HCT116 (cell line): Measurements from ENCODE around the gene SLC47A1. TPM values are rescaled to one million over a fixed set of nuclear protein-coding genes. Genes with fewer than 3 reads are reported as not detected.

Experiments used
- ATAC-seq: fragments of 200-7000 bp; cut with Tn5 transposase; 2 replicates; pipeline ENCODE4 v1.9.1; 2020; ENCODE audit warnings: mild to moderate bottlenecking, moderate library complexity
- BruUV-seq: library from RNA; stranded (reverse); fragments of 400-500 nt; replicated peaks from 2 replicates; lab custom pipeline; 2021; lab: Mats Ljungman, UMichigan
- CTCF ChIA-PET: fragments of 300-600 bp; sonication (Branson Sonifier 250); formaldehyde crosslinking; loops from one replicate; lab custom pipeline; 2021; ENCODE audit warnings: antibody characterized with exemption; lab: Charles Lee
- POLR2A ChIA-PET: fragments of 300-600, 350-600 bp; sonication (Branson Sonifier 250); formaldehyde crosslinking; loops from one replicate; lab custom pipeline; 2021; ENCODE audit warnings: antibody characterized with exemption; lab: Charles Lee
- RAD21 ChIA-PET, 2 experiments: fragments of 300-600 bp; sonication (Branson Sonifier 250); formaldehyde crosslinking; loops; one replicate each; lab custom pipeline; 2023; ENCODE audit warnings: low total read pairs in 2 of 2; ENCODE audit not compliant: uncharacterized antibody in 2 of 2, unreplicated experiment in 2 of 2, low non-redundant PET in 1 of 2; lab: Charles Lee
- DNase-seq: peaks from one replicate; pipeline ENCODE4 v3.0.0-alpha.2; 2010; ENCODE audit warnings: low read depth, low spot score
- H2AFZ ChIP-seq: fragments of 200-600 bp; shearing (Covaris generic), sonication (generic); 2 replicates; pipeline ENCODE4 v1.6.1; 2017; ENCODE audit warnings: low read depth, mixed run types, mixed read lengths, antibody characterized with exemption, low read length; ENCODE audit not compliant: poor library complexity, severe bottlenecking
- H3K27ac ChIP-seq: 2 replicates; pipeline ENCODE4 v1.5.1; 2012; ENCODE audit warnings: low read depth, low read length
- H3K27me3 ChIP-seq: fragments of 200-600 bp; sonication (generic); 2 replicates; pipeline ENCODE4 v1.6.1; 2016; ENCODE audit warnings: mixed run types, low read length, mixed read lengths; ENCODE audit not compliant: insufficient read depth
- H3K36me3 ChIP-seq, 2 experiments: fragments of 200-500 bp in 1 of 2; fragments of 200-600 bp in 1 of 2; sonication (Bioruptor generic) in 1 of 2; sonication (generic) in 1 of 2; 2 replicates each; pipeline versions ENCODE4 v1.5.1 to v1.6.1; 2014 to 2016; ENCODE audit warnings: low read length in 2 of 2, inconsistent platforms in 1 of 2, mixed read lengths in 1 of 2, mixed run types in 1 of 2; ENCODE audit not compliant: insufficient read depth in 2 of 2, control insufficient read depth in 1 of 2
- H3K4me1 ChIP-seq, 2 experiments: fragments of 200-600 bp in 1 of 2; sonication (generic) in 1 of 2; 2 replicates each; pipeline versions ENCODE4 v1.5.1 to v1.6.1; 2012 to 2017; ENCODE audit warnings: low read length in 2 of 2, inconsistent platforms in 1 of 2, mild to moderate bottlenecking in 1 of 2, mixed read lengths in 1 of 2, mixed run types in 1 of 2, moderate library complexity in 1 of 2; ENCODE audit not compliant: insufficient read depth in 2 of 2, control insufficient read depth in 1 of 2
- H3K4me2 ChIP-seq: fragments of 200-600 bp; sonication (generic); 2 replicates; pipeline ENCODE4 v1.6.1; 2017; ENCODE audit warnings: mixed run types, low read length, mixed read lengths
- H3K4me3 ChIP-seq, 2 experiments: fragments of 200-600 bp in 1 of 2; sonication (generic) in 1 of 2; replicated peaks in 1 of 2; 2 replicates each; pipeline ENCODE4 v1.5.1; 2011 to 2016; ENCODE audit warnings: low read length in 2 of 2, control low read depth in 1 of 2, low read depth in 1 of 2, mild to moderate bottlenecking in 1 of 2, mixed read lengths in 1 of 2, mixed run types in 1 of 2
- H3K79me2 ChIP-seq: fragments of 200-600 bp; sonication (generic); 2 replicates; pipeline ENCODE4 v1.6.1; 2017; ENCODE audit warnings: mild to moderate bottlenecking, mixed run types, low read length, moderate library complexity, mixed read lengths; ENCODE audit not compliant: insufficient read depth
- H3K9ac ChIP-seq: fragments of 200-600 bp; sonication (generic); 2 replicates; pipeline ENCODE4 v1.6.1; 2016; ENCODE audit warnings: low read length, mixed read lengths
- H3K9me2 ChIP-seq: fragments of 200-600 bp; sonication (generic), shearing (Covaris generic); 2 replicates; pipeline ENCODE4 v1.6.1; 2017; ENCODE audit warnings: mixed run types, mild to moderate bottlenecking, moderate library complexity; ENCODE audit not compliant: insufficient read depth
- H3K9me3 ChIP-seq, 2 experiments: fragments of 200-500 bp in 1 of 2; fragments of 200-600 bp in 1 of 2; sonication (Bioruptor generic) in 1 of 2; sonication (generic) in 1 of 2; 2 replicates each; pipeline ENCODE4 v1.6.1; 2014 to 2017; ENCODE audit warnings: low read length in 2 of 2, mixed read lengths in 2 of 2, inconsistent platforms in 1 of 2, low read depth in 1 of 2, mild to moderate bottlenecking in 1 of 2, mixed run types in 1 of 2, moderate library complexity in 1 of 2; ENCODE audit not compliant: control insufficient read depth in 1 of 2, insufficient read depth in 1 of 2
- H4K20me1 ChIP-seq: fragments of 200-600 bp; sonication (generic), shearing (Covaris generic); 2 replicates; pipeline ENCODE4 v1.6.1; 2017; ENCODE audit warnings: mixed run types, mild to moderate bottlenecking, moderate library complexity; ENCODE audit not compliant: insufficient read depth
- ELF1 ChIP-seq: IDR thresholded peaks from 2 replicates; pipeline ENCODE4 v1.6.1; 2012; ENCODE audit warnings: low read depth, borderline replicate concordance
- EZH2 ChIP-seq: fragments of 200-600 bp; sonication (generic); IDR thresholded peaks from 2 replicates; pipeline ENCODE4 v1.6.1; 2017; ENCODE audit warnings: antibody characterized with exemption, mixed run types
- EZH2phosphoT487 ChIP-seq: fragments of 200-600 bp; IDR thresholded peaks from 2 replicates; pipeline ENCODE4 v1.6.1; 2018; ENCODE audit warnings: antibody characterized with exemption, borderline replicate concordance
- FOSL1 ChIP-seq: IDR thresholded peaks from 2 replicates; pipeline ENCODE4 v1.6.1; 2012; ENCODE audit warnings: low read depth
- JUND ChIP-seq: IDR thresholded peaks from 2 replicates; pipeline ENCODE4 v1.6.1; 2012
- POLR2A ChIP-seq: IDR thresholded peaks from 2 replicates; pipeline ENCODE4 v1.7.0; 2011; ENCODE audit warnings: borderline replicate concordance; ENCODE audit not compliant: insufficient read depth, insufficient read length; ENCODE audit errors: extremely low read depth
- POLR2AphosphoS5 ChIP-seq: IDR thresholded peaks from 2 replicates; pipeline ENCODE4 v1.6.1; 2011; ENCODE audit warnings: mild to moderate bottlenecking, low read depth, low read length, moderate library complexity
- RAD21 ChIP-seq: IDR thresholded peaks from 2 replicates; pipeline ENCODE4 v1.6.1; 2012; ENCODE audit warnings: low read depth, mild to moderate bottlenecking
- SP1 ChIP-seq: IDR thresholded peaks from 2 replicates; pipeline ENCODE4 v1.6.1; 2012; ENCODE audit warnings: low read depth
- SRF ChIP-seq: IDR thresholded peaks from 2 replicates; pipeline ENCODE4 v1.6.1; 2012; ENCODE audit warnings: low read depth
- intact Hi-C: fragments of 100-400 bp; cut with micrococcal nuclease; formaldehyde crosslinking; loops from 2 replicates; pipeline ENCODE4 v1.10.0; 2022
- total RNA-seq: library from RNA; stranded (reverse); gene quantifications from one replicate; pipeline ENCODE4 v1.2.1, GENCODE V29; 2021; ENCODE audit not compliant: unreplicated experiment
- TF ChIP-seq, protein P1 (sequence below): IDR thresholded peaks from 2 replicates; pipeline ENCODE4 v1.6.1; 2012; ENCODE audit warnings: low read depth
- TF ChIP-seq, protein P2 (sequence below): IDR thresholded peaks from 2 replicates; pipeline ENCODE4 v1.6.1; 2011; ENCODE audit warnings: mild to moderate bottlenecking, low read length, moderate library complexity; ENCODE audit not compliant: insufficient replicate concordance; ENCODE audit errors: extremely low read depth
- TF ChIP-seq, protein P3 (sequence below): IDR thresholded peaks from 2 replicates; pipeline ENCODE4 v1.6.1; 2012
- TF ChIP-seq, protein P4 (sequence below): IDR thresholded peaks from 2 replicates; pipeline ENCODE4 v1.6.1; 2012

Gene SLC47A1
- total RNA-seq, 1 experiment from 2014 or later: 0.17 TPM

DNA sequence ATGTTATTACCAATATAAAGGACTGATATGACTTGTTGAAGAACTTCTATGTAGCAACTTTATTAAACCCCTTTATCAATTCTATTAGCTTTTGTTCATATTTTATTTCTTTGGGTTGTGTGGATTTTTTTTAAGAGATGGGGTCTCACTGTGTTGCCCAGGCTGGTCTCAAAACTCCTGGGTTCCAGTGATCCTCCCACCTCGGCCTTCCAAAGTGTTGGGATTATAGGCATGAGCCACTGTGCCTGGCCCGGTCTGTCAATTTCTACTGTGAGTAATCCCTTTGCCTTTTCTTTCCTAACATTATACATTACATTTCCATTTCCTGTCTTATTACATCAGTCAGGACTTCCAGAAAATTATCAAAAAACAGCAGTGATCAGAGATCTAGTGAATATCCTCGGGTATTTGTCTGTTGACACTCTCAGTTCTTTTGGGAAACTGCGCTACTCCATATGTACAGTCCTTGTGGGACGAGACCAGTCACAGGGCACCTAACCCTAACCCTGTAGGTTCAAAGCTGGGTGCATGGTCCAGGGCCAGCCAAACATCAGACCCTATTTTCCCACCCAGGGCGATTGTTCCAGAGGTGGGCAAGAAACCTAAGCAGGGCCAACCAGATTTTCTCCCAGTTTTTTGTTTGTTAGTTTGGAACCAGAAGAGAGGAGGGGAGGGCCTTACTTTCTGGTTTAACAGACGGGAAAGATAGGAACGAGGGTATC lies 1.7 kb upstream of the SLC47A1 start (continued):
- TF ChIP-seq, protein P1, sequence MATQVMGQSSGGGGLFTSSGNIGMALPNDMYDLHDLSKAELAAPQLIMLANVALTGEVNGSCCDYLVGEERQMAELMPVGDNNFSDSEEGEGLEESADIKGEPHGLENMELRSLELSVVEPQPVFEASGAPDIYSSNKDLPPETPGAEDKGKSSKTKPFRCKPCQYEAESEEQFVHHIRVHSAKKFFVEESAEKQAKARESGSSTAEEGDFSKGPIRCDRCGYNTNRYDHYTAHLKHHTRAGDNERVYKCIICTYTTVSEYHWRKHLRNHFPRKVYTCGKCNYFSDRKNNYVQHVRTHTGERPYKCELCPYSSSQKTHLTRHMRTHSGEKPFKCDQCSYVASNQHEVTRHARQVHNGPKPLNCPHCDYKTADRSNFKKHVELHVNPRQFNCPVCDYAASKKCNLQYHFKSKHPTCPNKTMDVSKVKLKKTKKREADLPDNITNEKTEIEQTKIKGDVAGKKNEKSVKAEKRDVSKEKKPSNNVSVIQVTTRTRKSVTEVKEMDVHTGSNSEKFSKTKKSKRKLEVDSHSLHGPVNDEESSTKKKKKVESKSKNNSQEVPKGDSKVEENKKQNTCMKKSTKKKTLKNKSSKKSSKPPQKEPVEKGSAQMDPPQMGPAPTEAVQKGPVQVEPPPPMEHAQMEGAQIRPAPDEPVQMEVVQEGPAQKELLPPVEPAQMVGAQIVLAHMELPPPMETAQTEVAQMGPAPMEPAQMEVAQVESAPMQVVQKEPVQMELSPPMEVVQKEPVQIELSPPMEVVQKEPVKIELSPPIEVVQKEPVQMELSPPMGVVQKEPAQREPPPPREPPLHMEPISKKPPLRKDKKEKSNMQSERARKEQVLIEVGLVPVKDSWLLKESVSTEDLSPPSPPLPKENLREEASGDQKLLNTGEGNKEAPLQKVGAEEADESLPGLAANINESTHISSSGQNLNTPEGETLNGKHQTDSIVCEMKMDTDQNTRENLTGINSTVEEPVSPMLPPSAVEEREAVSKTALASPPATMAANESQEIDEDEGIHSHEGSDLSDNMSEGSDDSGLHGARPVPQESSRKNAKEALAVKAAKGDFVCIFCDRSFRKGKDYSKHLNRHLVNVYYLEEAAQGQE: no peak

DNA sequence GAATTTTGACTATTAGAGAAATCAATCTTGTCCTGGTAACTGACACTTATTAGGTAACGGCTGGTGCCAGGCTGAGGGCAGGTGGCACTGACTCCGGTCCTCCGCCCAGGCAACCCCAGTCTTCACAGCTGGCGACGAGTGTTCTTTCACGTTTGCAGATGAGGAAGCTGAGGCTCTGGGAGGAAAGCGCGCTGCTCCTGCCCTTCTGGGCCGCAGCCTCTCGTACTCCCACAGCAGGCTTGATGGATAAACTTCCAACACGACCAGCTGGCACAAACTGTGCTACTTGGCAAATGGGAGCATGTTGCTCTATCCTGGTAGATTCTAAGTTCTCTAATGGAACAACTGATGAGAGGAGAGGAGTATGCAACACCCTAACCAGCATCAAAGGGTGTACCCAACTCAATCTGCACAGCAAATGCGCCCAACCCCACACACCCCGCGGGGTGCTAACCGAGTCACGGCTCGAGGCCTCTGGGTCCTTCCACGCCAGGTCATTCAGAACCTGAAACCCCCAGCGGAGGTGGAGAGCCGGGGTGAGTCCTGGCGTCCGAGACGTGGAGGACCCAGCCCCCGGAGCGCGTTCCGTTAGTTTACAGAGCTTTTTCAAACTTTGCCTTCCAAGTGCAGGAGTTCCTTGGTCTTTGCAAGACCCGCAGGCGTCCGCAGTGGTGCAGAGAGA lies 477 bp upstream of the SLC47A1 start:
- Histone ChIP-seq H3K9me2 (no peaks in the 10 kb centered on the region), H3K9me3 (no peaks in the 10 kb centered on the region), H3K4me1 (no peaks in the 10 kb centered on the region), H3K36me3 (no peaks in the 10 kb centered on the region), H3K27me3 (no peaks in the 10 kb centered on the region), H3K27ac (no peak overlapping the region), H3K4me2 (no peak overlapping the region), H3K9ac (no peak overlapping the region), H4K20me1 (no peaks in the 10 kb centered on the region), H3K79me2 (no peaks in the 10 kb centered on the region), H2AFZ (no peak overlapping the region), H3K4me3 (no peak overlapping the region)
- intact Hi-C loops: no loop called here
- DNase-seq (no peak), ATAC-seq (no peak)
- no TSS peak for BruUV-seq
- RAD21 ChIA-PET: no interaction called here
- POLR2A ChIA-PET: no interaction called here
- CTCF ChIA-PET: no interaction called here
- TF ChIP-seq RAD21 (no peak), FOSL1 (no peak), ELF1 (no peak), EZH2phosphoT487 (no peak), SP1 (no peak), POLR2A (no peak), POLR2AphosphoS5 (no peak), EZH2 (no peak), JUND (no peak), SRF (no peak)
- TF ChIP-seq, protein P2, sequence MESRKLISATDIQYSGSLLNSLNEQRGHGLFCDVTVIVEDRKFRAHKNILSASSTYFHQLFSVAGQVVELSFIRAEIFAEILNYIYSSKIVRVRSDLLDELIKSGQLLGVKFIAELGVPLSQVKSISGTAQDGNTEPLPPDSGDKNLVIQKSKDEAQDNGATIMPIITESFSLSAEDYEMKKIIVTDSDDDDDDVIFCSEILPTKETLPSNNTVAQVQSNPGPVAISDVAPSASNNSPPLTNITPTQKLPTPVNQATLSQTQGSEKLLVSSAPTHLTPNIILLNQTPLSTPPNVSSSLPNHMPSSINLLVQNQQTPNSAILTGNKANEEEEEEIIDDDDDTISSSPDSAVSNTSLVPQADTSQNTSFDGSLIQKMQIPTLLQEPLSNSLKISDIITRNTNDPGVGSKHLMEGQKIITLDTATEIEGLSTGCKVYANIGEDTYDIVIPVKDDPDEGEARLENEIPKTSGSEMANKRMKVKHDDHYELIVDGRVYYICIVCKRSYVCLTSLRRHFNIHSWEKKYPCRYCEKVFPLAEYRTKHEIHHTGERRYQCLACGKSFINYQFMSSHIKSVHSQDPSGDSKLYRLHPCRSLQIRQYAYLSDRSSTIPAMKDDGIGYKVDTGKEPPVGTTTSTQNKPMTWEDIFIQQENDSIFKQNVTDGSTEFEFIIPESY: no peak
- TF ChIP-seq, protein P1: no peak
- TF ChIP-seq, protein P3, sequence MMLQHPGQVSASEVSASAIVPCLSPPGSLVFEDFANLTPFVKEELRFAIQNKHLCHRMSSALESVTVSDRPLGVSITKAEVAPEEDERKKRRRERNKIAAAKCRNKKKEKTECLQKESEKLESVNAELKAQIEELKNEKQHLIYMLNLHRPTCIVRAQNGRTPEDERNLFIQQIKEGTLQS: no peak
- TF ChIP-seq, protein P4, sequence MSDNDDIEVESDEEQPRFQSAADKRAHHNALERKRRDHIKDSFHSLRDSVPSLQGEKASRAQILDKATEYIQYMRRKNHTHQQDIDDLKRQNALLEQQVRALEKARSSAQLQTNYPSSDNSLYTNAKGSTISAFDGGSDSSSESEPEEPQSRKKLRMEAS: no peak
